Mesothelial cell of epicardium (in vitro differentiated cells): ENCODE results near the gene ADAT3. TPM values are rescaled to one million over a fixed set of nuclear protein-coding genes. Genes with fewer than 3 reads are reported as not detected.

Source experiments
- DNase-seq, 2 experiments: peaks; one replicate each; pipeline ENCODE4 v3.0.0; 2021; ENCODE audit warnings: low spot score in 2 of 2; ENCODE audit not compliant: unreplicated experiment in 2 of 2
- H3K27ac Mint-ChIP-seq: 2 replicates; pipeline ENCODE4 v1.8.0; 2021; ENCODE audit warnings: mixed read lengths
- H3K27me3 Mint-ChIP-seq: 2 replicates; pipeline ENCODE4 v1.8.0; 2021; ENCODE audit warnings: low read depth, mixed read lengths
- H3K36me3 Mint-ChIP-seq: 2 replicates; pipeline ENCODE4 v1.8.0; 2021; ENCODE audit warnings: mixed read lengths
- H3K4me1 Mint-ChIP-seq: 2 replicates; pipeline ENCODE4 v1.8.0; 2021; ENCODE audit warnings: mixed read lengths
- H3K4me3 Mint-ChIP-seq: 2 replicates; pipeline ENCODE4 v1.8.0; 2021; ENCODE audit warnings: mild to moderate bottlenecking, moderate library complexity, mixed read lengths
- H3K9me3 Mint-ChIP-seq: 2 replicates; pipeline ENCODE4 v1.8.0; 2021; ENCODE audit warnings: mixed read lengths
- CTCF ChIP-seq: fragments of 200-600 bp; sonication (generic); IDR thresholded peaks from one replicate; pipeline ENCODE4 v1.5.0; 2021; ENCODE audit warnings: antibody characterized with exemption; ENCODE audit not compliant: unreplicated experiment
- total RNA-seq: library from RNA; stranded (reverse); gene quantifications from 3 replicates; pipeline ENCODE4 v1.2.1, GENCODE V29; 2021

ADAT3 gene
- total RNA-seq, 1 donor from 2014 or later, result 15.5 TPM

DNA sequence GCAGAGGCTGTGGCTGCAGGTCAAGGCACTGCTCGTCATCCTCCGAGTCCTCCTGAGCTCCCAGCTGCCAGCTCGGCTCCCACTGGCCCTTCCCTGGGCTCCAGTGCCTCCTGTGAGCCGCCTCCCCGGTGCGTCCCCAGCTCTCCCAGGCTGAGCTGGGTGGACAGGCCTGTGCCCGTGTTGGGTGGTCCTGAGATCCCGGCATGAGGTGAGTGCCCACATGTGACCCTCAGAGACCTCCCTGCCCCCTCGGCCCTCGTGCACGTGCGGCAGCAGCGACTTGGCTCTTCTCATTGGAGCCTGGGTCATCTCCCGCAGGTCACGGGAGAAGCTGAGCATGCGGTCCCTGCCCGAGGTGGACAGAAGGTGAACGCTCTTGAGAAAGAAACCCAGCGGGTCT lies 15.4 kb downstream of the ADAT3 start:
- no peak for TF ChIP-seq CTCF
- H3K4me3 Mint-ChIP-seq, result no peak overlapping the region
- DNase-seq, result no peak
- no peaks in the 10 kb centered on the region for H3K4me1 Mint-ChIP-seq
- peaks cover 26% of the 10 kb centered on the region for H3K36me3 Mint-ChIP-seq
- H3K27ac Mint-ChIP-seq, result no peak overlapping the region
- H3K9me3 Mint-ChIP-seq, result no peaks in the 10 kb centered on the region
- H3K27me3 Mint-ChIP-seq, result no peaks in the 10 kb centered on the region

DNA sequence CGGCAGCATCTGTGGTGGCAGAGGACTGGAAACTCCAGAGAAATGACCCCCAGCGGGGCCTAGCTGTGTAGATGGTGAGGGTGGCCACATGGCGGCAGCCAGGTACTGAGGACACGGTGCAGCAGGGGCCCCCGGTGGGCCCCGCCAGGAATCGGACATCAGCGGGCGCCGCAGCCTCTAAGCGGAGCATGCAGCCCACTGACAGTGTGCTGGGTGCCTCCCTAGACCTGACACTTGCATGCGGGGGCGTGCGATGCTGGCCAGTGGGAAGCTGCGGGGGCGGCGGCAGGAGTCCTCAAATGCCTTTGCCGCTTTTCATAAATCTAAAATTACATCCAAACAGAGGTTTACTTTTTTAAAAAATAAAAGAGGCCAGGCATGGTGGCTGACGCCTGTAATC lies 16.1 kb downstream of the ADAT3 start:
- no peak for TF ChIP-seq CTCF
- H3K27ac Mint-ChIP-seq, result no peak overlapping the region
- no peaks in the 10 kb centered on the region for H3K4me1 Mint-ChIP-seq
- peaks cover 26% of the 10 kb centered on the region for H3K36me3 Mint-ChIP-seq
- no peaks in the 10 kb centered on the region for H3K27me3 Mint-ChIP-seq
- no peaks in the 10 kb centered on the region for H3K9me3 Mint-ChIP-seq
- no peak for DNase-seq
- no peak overlapping the region for H3K4me3 Mint-ChIP-seq

GRCh38 chr19:1921825-1922224 lies 16.6 kb downstream of the ADAT3 start:
- no peak for DNase-seq
- Mint-ChIP-seq H3K4me3 (no peak overlapping the region), H3K36me3 (peaks cover 26% of the 10 kb centered on the region), H3K27me3 (no peaks in the 10 kb centered on the region), H3K4me1 (no peaks in the 10 kb centered on the region), H3K9me3 (no peaks in the 10 kb centered on the region), H3K27ac (no peak overlapping the region)
- no peak for TF ChIP-seq CTCF

GRCh38 chr19:1922803-1923202 lies 17.6 kb downstream of the ADAT3 start:
- H3K9me3 Mint-ChIP-seq, result peaks cover 4% of the 10 kb centered on the region
- no peak overlapping the region for H3K4me3 Mint-ChIP-seq
- H3K4me1 Mint-ChIP-seq, result no peaks in the 10 kb centered on the region
- no peak for DNase-seq
- TF ChIP-seq CTCF, result no peak
- H3K27me3 Mint-ChIP-seq, result no peaks in the 10 kb centered on the region
- H3K27ac Mint-ChIP-seq, result no peak overlapping the region
- H3K36me3 Mint-ChIP-seq, result peaks cover 23% of the 10 kb centered on the region

DNA sequence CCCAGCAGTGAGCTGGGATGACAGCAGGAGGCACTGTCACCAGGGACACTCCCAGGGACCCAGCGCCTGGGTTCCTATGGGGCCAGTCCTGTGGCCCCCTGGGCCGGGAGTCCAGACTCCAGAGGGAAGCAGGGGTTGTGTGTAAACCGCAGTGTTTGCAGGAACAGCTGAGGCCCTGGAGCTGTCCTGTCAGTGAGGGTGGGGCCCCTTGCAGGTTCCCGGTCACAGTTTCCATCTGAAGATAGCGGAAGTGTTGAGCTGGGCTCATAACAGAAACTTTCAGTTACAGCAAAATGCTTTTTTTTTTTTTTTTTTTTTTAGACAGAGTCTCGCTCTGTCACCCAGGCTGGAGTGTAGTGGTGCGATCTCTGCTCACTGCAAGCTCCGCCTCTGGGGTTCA lies 18.1 kb downstream of the ADAT3 start:
- Mint-ChIP-seq H3K27ac (no peak overlapping the region), H3K4me3 (no peak overlapping the region), H3K36me3 (peaks cover 19% of the 10 kb centered on the region), H3K9me3 (peaks cover 6% of the 10 kb centered on the region), H3K4me1 (no peaks in the 10 kb centered on the region), H3K27me3 (no peaks in the 10 kb centered on the region)
- DNase-seq, result no peak
- TF ChIP-seq CTCF, result no peak

DNA sequence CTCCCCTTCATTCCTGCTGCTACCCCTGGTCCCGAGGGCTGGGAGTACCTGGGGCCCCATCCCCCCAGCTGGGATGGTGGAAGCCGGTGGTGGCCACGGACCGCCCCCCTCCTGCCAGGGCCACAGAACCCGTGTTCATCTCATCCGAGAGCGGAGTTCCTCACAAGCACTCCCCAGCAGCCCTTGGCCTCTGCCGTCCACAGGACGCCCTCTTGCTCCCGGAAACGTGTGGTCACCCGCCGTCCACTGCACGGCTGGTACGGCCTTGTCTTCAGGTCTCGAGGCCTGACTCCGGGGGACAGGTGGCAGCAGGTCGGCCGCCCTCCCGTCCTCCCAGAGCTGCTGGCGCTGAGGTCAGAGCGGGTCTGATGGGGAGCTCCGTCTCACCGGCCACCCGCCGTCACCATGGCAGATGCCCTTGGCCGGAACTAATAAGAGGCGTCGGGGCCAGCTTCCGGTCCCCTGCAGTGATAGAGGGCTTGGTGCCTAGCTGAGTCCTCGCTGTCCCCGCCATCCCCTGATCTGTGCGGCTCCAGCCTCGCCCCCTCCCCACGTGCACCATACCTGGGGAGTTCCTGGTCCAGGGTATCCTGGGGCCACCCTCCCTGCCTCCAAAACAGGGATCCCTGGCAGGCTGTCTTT lies 19.2 kb downstream of the ADAT3 start:
- peaks cover 19% of the 10 kb centered on the region for H3K36me3 Mint-ChIP-seq
- no peak for DNase-seq
- no peak overlapping the region for H3K4me3 Mint-ChIP-seq
- H3K4me1 Mint-ChIP-seq, result no peaks in the 10 kb centered on the region
- TF ChIP-seq CTCF, result no peak
- no peaks in the 10 kb centered on the region for H3K27me3 Mint-ChIP-seq
- no peak overlapping the region for H3K27ac Mint-ChIP-seq
- peaks cover 6% of the 10 kb centered on the region for H3K9me3 Mint-ChIP-seq
